GM10847 (cell line): ENCODE results near the gene ACAN.

Experiments used
- POLR2A ChIP-seq: IDR thresholded peaks from 2 replicates; pipeline ENCODE4 v1.6.1; 2011; ENCODE audit not compliant: insufficient read length; ENCODE audit errors: extremely low read depth

The ACAN gene

DNA sequence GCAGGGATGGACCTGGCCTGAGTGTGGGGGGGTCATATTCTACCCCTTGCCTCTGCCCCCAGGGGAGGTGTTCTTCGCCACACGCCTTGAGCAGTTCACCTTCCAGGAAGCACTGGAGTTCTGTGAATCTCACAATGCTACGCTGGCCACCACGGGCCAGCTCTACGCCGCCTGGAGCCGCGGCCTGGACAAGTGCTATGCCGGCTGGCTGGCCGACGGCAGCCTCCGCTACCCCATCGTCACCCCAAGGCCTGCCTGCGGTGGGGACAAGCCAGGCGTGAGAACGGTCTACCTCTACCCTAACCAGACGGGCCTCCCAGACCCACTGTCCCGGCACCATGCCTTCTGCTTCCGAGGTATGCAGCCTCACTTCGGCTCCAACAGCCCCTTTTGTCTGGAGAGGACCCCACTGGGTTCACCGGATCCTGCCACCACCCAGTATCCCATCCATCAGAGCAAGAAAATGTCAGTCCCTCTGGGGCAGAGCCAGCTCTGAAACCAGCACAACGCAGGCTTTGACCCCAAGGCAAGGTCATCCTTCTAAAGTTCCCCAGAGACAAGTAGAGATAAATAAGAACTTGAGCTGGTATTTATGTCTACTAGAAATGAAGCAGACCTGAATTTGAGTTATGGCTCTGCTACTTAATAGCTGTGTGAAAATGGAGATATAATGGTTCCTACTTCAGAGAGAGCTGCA lies 46.3 kb downstream of the ACAN start:
- TF ChIP-seq POLR2A, result no peak

DNA sequence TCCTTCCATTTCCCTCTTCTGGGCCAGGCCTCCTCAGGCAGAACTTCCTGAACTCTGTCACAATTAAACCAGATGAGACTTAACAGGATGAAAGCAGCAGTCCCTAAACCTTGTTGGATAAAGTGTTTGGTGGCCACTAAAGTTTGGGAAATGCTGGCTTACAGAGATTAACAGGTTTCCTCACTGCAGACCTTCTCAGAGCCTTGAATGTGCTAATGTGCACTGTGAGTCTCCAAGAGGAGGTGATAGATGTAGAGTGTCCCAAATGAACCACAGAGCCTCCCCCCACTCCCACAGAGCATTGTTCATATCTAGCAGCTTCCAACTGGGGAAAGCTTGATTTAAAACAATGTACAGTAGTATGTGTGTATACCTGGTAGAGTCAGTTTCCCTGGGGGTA lies 49.2 kb downstream of the ACAN start:
- no peak for TF ChIP-seq POLR2A

DNA sequence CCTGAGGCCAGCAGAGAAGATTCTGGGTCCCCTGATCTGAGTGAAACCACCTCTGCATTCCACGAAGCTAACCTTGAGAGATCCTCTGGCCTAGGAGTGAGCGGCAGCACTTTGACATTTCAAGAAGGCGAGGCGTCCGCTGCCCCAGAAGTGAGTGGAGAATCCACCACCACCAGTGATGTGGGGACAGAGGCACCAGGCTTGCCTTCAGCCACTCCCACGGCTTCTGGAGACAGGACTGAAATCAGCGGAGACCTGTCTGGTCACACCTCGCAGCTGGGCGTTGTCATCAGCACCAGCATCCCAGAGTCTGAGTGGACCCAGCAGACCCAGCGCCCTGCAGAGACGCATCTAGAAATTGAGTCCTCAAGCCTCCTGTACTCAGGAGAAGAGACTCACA lies 55.7 kb downstream of the ACAN start:
- TF ChIP-seq POLR2A, result no peak

DNA sequence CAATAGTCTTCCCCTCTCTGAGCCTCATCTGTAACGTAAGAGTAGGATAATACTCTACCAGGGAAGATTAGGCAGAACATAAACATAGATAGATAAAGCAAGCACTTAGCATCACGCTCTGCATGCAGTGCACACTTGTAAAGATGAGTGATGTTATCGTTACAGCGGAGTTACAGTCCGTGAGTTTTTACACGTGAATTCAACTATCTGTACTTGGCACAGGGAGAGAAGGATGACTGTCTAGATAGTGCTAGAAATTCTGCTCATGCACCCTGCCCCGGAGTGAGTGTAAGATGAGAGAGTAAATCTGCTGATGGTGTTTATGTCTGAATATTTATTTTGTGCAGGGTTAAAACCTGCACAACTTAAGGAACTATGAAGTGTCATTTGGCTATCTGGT lies 56.3 kb downstream of the ACAN start:
- TF ChIP-seq POLR2A, result no peak

DNA sequence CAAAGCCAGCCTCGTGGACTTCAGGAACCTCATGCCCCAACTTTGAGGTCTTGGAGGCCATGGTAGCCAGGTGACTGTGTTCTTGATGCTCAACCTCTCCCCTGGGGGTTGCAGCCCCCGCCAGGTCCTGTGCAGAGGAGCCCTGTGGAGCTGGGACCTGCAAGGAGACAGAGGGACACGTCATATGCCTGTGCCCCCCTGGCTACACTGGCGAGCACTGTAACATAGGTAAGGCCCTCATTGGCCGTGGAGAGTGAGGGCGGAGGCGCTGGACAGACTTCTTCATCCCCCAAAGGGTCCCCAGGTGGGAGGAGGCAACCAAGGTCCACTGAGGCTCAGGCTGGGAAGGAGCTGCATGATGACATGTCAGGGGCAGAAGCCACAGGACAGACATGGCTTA lies 57.0 kb downstream of the ACAN start:
- no peak for TF ChIP-seq POLR2A

DNA sequence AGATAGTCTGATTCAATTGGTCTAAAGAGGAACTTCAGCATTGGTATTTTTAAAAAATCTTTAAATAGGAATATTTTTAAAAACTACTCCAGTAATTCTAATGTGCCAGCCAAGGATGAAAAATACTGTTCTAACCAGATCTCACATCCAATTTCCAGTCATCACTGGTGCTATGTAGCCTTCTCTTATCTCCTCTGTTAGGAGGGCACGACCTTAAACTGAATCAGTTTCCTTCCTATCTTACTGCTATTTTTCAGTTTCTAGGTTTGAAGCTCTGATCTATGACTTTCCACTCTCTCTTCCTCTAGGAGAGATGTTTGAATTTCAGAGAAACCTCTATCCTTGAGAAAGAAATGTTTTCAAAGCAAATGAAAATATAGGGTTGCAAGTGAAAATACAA lies 60.2 kb downstream of the ACAN start:
- TF ChIP-seq POLR2A, result no peak

DNA sequence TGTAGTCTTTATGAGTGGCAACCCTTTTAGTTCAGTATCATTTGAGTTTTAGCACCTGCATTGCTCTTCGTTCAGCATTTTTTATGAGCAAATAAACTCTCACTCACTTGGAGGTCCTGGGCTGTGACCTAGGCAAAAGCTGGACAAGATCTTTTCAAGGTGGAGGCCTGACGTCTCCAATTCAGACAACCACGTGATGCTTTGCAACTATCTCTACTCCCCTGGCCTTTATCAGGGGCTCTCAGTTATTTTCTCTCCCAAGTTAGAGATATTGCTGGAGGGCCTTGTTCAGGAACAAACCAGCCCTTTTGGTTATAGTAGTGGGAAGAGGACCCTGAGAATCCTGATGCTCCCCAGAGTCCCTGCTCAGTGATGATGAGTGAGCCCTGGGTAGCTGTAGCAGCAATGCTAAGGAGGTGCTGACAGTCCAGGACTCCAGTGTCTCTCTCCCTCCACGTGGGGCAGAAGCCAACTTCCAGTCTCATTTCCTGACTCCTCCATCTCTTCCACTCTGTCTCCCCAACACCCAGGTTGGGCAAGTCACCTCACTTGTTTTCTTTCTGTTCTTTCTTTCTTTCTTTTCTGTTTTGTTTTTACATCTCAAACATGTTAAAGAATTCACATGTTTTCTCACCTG lies 61.7 kb downstream of the ACAN start:
- no peak for TF ChIP-seq POLR2A

DNA sequence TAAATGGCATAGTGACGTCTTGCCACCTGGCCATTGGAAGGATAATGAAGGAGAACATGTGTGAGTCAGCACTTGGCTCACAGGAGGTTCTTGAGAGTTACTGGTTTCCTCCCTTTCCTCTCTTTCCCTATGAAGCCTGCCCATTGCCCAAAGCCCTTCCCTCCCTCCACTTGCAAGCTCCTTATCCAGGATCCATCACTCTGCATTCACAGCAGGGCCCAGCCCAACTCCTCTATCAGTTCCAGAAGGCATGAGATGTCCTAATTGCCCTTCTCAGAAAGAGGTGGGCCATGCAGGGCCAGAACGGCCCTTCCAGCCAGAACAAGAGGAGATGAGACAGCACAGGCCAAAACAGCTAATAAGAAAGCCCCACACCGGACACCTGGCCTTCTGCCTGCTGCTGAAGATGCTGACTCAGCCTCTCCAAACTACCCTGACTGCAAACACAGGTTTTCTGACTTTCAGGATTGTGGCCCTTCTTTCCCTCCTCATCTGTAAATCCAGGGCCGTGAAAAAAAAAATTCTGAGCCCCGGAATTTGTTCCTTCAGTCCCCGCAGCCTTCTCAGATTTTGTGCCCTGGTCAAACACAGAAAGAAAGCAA lies 62.4 kb downstream of the ACAN start:
- no peak for TF ChIP-seq POLR2A

DNA sequence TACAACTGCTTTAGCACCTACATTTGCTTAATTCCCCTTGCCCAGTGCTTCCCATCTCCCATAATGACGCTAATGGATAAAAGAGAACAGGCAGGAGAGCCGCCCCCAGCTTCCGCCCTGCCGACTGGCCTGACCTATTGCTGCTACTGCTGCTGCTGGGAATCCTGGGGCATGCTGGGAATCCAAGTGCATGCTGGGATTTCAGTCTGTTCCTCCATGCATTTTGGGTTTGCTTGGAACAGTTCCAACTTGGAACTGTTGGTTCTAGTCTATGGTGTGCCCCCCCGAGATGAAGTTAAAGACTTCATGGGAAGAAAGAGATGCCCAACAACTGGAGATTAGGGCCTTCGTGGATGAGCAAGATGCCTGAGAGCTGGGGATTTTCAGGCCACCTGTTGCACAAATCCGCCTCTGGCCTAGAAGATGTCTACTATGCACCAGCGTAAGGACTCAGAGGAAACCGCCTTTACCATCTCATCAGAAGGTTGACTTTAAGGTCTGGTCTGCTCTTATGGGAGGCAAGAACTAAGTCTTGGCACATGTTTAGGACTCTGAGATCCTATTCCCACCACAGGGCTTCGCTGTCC lies 63.2 kb downstream of the ACAN start:
- no peak for TF ChIP-seq POLR2A

DNA sequence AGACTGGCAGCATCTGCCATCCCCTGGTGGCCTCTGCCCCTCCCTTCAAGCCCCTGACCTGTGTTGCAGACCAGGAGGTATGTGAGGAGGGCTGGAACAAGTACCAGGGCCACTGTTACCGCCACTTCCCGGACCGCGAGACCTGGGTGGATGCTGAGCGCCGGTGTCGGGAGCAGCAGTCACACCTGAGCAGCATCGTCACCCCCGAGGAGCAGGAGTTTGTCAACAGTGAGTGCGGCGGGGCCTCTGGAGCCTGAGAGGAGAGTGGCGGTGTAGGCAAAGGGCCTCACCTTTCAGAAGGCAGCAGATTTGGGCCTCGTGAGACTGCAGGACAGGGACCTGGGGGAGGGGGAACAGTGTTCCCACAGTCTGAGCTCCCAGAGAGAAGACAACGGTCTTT lies 68.1 kb downstream of the ACAN start:
- TF ChIP-seq POLR2A, result no peak

DNA sequence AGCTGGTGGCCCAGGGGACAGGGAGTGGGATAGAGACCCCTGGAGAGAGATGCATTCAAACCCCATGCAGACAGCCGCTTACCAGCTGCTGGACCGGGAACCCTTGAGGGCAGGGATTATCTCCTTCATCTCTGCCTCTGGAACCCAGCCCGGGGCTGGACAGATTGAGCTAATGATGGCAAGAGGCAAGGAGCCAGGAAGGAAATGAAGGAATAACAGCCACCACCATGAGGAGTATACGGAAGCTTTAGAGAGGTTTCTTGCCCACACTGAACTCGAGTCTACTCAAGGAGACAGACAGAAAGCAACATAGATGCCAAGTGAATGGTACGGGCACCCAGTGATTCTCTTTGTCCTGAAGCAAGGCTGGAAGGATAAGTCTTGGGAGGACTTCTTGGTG lies 68.9 kb downstream of the ACAN start:
- no peak for TF ChIP-seq POLR2A

DNA sequence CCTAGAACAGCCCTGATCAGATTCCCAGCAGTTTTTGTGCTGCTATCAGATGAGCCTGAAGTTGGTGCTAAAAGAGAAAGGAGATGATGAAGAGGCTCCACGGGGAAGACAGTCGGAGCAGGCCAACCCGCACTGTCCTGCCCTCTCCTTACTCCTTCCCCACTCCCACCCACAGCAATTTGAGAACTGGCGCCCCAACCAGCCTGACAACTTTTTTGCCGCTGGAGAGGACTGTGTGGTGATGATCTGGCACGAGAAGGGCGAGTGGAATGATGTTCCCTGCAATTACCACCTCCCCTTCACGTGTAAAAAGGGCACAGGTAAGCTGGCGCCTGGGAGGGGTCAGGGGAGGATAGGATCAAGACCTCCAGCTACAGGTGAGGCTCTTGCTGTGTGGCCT lies 69.5 kb downstream of the ACAN start:
- TF ChIP-seq POLR2A, result no peak

DNA sequence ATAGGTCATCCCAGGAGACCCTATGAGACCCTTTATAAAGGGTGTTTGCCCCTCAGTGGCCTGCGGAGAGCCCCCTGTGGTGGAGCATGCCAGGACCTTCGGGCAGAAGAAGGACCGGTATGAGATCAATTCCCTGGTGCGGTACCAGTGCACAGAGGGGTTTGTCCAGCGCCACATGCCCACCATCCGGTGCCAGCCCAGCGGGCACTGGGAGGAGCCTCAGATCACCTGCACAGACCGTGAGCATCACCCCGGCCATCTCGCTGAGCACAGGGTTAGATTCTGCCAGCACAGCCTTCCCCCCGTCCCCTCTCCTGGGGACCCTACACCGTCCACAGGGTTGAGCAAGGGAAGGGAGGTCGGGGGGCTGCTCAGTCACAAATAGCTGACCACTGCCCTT lies 70.5 kb downstream of the ACAN start:
- no peak for TF ChIP-seq POLR2A

DNA sequence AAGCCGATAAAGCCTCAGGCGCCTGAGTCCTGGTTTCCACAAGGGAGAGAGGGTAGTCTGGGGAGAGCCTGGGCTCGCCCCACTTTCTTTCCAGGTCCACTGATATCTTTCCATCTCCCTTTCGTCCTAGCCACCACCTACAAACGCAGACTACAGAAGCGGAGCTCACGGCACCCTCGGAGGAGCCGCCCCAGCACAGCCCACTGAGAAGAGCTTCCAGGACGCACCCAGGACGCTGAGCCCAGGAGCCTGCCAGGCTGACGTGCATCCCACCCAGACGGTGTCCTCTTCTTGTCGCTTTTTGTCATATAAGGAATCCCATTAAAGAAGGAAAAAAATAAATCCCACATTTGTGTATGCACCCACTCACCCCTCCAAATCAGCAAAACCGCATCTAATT lies 71.0 kb downstream of the ACAN start:
- no peak for TF ChIP-seq POLR2A

DNA sequence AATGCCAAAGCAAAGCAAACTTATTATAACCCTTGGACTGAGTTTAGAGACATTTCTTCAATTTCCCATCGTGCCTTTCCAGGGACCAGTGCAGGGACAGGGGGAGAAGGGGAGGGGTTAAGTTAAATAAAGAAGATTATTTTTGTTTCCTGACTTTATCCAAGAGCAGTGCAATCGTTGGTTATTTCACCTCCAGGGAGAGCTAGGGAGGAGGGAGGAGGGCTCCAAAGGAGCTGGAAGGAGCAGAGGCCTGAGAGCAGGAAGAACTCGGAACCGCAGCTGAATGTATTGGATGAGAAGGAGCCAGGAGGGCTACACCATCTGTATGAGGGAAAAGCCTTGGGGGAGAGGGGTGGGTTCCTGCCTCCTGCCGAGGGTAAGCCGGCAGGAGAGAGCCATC lies 71.4 kb downstream of the ACAN start:
- TF ChIP-seq POLR2A, result no peak

DNA sequence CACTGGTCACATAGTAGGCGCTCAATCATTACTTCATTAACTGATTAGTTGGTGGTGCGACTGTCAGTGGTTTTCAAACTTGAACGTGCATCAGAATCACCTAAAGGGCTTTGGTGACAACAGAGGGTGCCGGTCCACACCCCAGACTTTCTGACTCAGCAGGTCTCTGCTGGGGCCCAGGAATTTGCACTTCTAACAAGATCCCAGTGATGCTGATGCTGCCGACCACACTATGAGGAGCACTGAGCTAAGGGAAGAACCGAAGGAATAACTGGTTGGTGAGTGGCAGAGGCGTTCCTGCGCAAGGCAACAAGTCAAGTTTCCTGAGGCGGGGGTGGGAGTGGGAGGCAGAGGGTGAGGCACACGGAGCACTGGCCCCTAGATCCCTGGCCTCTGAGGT lies 73.3 kb downstream of the ACAN start:
- no peak for TF ChIP-seq POLR2A

DNA sequence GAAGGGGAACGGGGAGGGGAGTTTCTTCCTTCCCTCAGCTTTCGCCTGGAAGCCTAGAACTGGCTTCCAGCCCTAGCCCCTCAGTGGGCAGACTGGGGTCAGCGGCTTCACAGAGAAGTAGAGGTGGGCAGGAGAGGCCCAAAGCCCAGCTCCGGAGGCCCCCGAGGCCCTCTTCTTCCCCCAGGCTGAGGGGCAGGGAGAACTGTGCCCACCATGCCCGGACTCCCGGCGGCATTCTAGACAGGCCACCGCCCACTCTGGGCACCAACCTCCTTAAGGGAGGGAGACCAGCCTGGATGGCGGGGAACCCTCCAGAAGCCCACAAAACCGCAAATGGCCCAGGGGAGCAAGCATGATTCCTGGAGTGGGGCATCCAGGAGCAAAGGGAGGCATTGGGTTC lies 74.2 kb downstream of the ACAN start:
- TF ChIP-seq POLR2A, result no peak

DNA sequence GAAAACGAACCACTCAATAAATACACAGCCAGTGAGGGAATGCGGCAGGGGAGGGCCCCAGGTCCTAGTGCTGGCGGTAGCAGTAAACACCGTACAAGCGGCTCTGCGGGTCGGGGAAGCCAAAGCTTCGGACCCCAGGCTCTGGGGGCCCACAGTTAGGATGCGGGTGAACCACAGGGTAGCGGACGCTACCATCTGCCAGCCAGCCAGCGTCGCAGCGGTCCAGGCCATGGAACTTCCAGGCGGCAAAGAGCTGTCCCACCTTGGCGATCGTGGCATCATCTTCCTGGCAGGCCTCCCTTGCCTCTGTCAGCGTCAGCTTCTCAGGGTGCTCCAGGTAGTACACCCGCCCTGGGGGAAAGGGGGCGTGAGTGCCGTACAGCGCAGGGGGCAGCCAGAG lies 74.7 kb downstream of the ACAN start:
- TF ChIP-seq POLR2A, result no peak
